HG03159 (cell line): Measurements from ENCODE around the gene IDH3A.
A peak's percentile ranks its signal among the peaks of the same experiment; 100 is the strongest.

ENCODE experiments used
- ATAC-seq: cut with Tn5 transposase; IDR thresholded peaks from one replicate; pipeline ENCODE4 v1.9.1; 2021; ENCODE audit warnings: mild to moderate bottlenecking, moderate library complexity; ENCODE audit not compliant: unreplicated experiment

The IDH3A gene

DNA sequence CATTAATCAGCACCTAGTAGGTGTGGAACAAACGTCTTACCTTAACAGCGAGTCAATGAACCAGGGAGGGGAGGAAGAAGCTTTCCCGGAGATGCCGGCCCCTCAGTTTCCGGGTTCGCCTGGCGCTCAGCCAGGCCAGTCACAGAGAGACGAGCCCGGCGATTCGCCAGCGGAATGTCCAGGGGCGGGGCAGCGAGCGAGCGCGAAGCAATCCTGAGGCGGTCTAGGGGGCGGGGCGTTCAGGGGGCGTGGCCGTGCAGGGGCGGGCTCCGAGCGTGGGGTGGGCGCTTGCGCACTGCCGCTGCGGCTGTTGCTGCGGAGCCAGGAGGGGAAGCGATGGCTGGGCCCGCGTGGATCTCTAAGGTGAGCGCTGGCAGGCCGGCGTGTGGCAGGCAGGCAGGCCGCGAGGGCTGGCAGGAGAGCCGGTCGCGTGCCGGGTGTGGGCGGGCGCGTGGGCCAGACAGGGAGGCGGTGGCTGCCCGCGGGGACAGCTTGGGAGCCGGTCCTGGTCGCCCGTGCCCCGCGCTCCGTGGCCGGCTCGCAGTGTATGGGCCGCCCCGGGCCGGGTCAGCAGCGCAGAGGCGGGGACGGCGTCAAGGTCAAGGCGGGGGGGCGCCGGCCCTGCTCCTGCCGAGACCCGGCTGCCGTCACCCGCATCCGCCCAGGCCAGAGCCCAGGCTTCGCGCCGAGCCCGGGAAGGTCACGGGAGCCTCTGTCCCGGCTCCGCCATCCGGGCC is at the start of gene IDH3A:
Gene IDH3A, plus strand, starts transcription at position 295 of the 737 bp plus-strand sequence. Its CDS starts 42 bp downstream, at position 337.
- ATAC-seq = peak; percentile 75

- no peak for ATAC-seq
These were observed 48.3 kb upstream of the IDH3A start for GRCh38 chr15:78100886-78101285.

GRCh38 chr15:78101423-78102105 is 47.6 kb upstream of the IDH3A start:
- ATAC-seq = no peak

- ATAC-seq = no peak
These were observed 47.0 kb upstream of the IDH3A start for GRCh38 chr15:78102211-78102610.

DNA sequence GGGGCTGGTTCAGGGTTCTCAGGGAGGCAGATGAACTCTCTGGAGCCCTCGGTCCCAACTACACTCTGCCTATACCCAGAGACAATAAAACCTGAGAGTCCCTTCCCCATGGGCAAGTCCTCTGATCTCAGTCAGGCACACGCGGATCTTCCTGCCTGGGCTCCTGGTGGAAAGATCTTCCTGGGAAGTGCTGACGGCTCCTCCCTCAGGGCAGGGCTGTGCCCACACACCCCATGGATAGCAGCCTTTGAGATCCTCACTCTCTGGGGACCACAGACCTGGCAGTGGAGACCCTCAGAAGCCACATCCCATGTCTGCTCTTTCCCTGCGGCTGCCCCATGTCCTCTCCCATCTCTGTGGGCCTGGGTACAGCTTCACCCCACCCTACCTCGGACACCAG is 46.4 kb upstream of the IDH3A start:
- ATAC-seq = no peak

DNA sequence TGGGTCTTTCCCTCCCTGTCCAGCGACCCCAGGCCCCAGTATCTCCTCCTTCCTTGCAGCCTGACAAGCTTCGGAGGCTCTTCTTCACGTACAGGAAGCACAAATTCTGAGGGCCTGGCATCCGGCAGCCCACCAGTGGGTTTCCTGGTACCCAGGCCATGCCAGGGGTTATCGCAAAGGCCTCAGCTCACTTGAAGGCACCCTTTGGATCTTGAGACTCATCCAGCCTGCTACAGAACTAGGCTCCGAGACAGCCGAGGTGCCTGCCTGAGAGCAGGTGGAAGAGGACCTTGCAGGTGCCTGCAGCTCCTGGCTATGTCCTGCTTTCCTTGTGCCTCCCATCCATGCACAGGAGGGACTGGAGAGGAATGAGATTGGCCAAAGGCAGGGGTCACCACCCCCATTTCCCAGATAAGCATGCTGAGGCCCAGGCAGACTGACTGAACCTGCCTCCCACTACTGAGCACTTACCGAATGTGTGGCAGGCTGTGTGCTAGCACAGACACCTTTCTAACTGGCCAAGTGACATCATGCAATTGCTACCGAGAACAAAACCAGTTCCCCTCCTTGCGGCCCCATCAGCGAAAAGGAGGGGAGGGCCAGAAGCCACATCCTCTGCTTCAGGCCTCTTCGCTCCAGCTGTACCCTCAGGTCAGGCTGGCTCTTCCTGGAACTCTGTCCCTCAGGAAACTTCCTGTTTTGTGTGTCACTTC is 45.6 kb upstream of the IDH3A start:
- peak; percentile 88 for ATAC-seq

GRCh38 chr15:78104119-78104479 is 45.1 kb upstream of the IDH3A start:
- no peak for ATAC-seq

DNA sequence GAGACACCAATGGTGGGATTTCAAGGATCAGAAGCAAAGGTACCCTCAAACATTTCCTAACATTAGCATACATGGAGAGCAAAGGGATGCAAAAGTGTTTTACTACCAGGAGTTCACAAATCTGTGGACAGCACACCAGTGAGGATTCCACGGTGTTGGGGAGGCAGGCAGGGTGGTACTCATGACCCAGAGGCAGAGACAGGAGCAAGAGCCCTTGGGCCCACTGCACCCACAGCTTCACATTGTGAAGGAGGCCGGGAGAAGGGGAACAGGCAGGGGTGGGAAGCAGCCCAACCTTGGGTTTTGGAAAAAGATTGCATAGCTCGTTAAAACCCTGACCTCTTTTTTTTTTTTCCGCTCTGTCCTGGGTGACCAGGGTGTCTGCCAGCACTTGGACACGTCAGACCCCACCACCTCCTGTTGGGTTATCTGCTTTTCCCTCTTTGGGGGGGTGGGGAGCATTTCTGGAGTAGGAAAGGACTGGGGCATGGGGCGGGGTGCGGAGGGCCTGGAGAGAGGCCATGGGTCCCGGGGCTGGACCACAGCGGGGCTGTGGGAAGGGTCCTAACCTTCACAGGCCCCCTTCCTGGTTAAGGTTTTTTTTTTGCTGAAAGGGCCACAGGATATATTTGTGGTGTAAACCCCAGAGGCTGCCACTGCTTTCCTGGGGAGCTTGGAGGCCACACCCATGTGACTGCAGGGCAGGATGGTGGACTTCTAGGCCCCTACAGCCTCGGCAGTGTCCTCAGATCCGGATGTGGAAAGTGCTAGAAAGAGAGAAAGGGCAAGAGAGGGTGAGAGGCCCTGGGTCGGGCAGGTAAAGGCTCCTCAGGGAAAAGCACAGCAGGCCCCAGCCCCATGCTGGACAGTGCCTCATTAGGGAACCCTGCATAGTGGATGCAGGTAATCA is 44.3 kb upstream of the IDH3A start:
- ATAC-seq = no peak

DNA sequence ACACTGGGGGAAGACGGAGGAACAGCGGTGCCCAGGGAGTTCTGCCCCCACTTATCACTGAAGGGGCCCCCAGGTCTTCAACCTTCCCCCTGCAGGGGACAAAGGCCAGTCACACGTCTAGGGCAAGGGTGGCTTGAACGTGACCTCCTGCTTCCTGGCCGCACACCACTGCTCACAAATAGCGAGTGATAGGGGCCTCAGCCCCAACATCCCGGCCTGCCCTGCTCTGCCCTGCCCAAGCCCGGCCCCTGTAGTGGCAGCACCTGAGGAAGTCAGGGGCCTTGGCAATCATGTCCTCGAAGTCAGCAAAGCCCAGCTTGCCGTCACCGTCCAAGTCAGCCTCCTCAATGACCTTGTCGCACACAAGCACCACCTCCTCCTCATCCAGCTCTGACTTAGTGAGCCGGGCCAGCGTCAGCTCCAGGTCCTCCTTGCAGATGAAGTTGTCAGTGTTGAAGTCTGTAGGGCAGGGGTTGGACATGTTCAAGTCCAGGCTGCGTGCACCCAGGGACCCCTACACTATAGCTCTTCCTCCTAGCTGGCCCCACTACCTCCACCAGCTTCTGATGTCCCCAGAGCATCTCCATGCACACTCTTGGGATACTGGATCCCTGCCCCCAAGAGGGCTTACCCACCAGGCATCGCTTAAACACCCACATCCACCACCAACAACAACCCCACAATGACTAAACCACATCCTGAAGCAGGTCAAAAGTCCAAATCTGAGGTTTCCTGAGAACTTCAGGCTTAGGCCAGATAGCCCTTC is 43.5 kb upstream of the IDH3A start:
- ATAC-seq = no peak

- no peak for ATAC-seq
These were observed 41.7 kb upstream of the IDH3A start for GRCh38 chr15:78107471-78107870.

GRCh38 chr15:78108300-78109084 is 40.7 kb upstream of the IDH3A start:
- peak; percentile 42 for ATAC-seq

DNA sequence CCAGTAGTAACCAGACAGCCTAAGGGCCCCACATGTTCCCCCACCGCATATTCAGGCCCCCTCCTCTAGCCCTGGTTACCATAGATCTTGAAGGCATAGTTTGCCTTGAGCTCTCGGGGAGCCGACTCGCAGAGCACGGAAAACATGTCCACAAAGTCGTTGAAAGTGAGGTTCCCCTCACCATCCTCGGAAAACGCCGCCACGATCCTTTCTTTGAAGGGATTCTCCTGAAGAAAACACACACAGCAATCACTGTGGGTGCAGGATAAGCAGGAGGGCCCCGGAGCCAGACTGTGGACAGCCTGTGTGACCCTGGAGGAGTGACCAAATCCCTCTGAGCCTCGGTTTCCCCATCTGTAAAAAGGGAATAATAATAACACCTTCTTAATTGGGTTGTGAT is 40.0 kb upstream of the IDH3A start:
- no peak for ATAC-seq

DNA sequence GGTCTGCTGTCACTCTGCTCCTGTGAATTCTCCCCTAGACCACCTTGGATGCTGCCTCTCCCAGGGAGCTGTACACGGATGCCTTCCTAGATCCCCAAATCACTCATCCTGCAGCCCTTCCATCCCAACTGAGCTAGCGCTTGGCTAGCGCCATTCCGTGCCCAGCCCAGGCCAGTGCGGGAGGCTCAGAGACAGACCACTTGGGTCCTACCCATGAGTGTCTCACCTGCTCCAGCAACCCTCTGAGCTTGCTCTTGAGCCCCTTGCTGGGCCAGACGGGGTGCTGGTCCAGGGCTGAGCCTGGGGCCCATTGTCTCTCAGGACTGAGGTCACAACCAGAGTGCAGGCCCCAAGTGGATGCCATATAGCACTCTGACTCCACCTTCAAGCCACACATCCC is 39.1 kb upstream of the IDH3A start:
- ATAC-seq = no peak

DNA sequence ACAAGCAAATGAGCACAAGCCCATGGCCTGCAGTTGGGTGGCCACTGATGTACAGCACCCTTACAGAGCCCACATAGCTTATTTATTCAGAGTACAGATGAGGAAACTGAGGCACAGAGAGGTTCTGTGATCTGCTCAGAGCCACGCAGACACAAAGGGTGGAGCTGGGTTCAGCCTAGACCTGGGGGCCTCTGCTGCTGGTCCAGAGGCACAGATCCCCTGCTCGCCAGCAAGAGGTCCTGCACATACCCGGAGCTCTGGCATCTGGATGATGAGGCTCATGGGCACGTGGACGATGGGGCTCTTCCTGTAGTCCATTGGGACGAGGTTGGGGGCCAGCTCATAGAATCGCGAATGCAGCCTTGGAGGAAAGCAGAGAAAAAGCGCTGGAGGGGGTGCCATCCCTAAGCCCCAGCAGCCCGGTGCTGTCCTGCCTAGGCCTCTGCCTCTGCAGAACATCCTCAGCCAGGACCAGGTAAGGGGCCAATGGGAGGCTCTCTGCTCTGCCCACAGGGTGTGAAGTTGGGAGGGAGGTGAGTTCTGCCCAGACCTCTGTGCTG is 38.2 kb upstream of the IDH3A start:
- ATAC-seq = no peak

DNA sequence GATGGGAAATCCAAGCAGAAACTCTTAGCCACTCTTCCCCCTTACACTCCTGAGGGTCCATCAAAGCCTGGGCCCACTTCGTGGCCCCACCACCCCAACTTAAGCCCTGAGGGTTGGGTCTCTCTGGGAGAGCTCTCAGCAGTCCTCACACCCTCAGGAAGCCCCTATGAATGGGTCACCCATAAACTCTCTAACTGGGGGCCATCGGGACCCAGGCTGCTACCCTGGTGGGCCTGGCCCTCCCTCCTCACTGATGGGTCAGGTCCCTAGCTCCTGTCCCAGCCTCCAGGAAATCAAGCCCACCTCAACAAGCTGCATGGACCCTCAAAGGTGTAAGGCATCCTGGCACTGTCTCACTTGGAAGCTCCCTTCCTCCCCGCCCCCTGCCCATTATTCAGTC is 37.4 kb upstream of the IDH3A start:
- ATAC-seq = no peak

- ATAC-seq = no peak
These were observed 36.6 kb upstream of the IDH3A start for GRCh38 chr15:78112551-78112950.

GRCh38 chr15:78120523-78120922 is 28.6 kb upstream of the IDH3A start:
- ATAC-seq = no peak

GRCh38 chr15:78125267-78125666 is 23.9 kb upstream of the IDH3A start:
- ATAC-seq = no peak

- ATAC-seq = no peak
These were observed 21.3 kb upstream of the IDH3A start for GRCh38 chr15:78127882-78128281.
